NCI-H748 (cell line): Measurements from ENCODE around the gene HSD17B12.
A peak's percentile ranks its signal among the peaks of the same experiment; 100 is the strongest.
"Not testable (repeated sequence)": the region's sequence is repeated elsewhere in the genome, so short reads cannot be mapped to it uniquely, and the experiment has no call there.

Experiments
- DNase-seq: peaks from one replicate; lab custom pipeline; 2025; ENCODE audit not compliant: unreplicated experiment; lab: John Stamatoyannopoulos, UW

Gene HSD17B12

GRCh38 chr11:43738600-43739409 lies 58.3 kb downstream of the HSD17B12 start:
- peak; percentile 12 for DNase-seq

GRCh38 chr11:43746670-43747069 lies 66.1 kb downstream of the HSD17B12 start:
- no peak for DNase-seq

- DNase-seq, result no peak
Observed at GRCh38 chr11:43747130-43747802, 66.7 kb downstream of the HSD17B12 start.

GRCh38 chr11:43748095-43748494 lies 67.6 kb downstream of the HSD17B12 start:
- no peak for DNase-seq

GRCh38 chr11:43751726-43752125 lies 71.2 kb downstream of the HSD17B12 start:
- DNase-seq, result no peak

- DNase-seq, result no peak
Observed at GRCh38 chr11:43756575-43756974, 76.0 kb downstream of the HSD17B12 start.

- DNase-seq, result no peak
Observed at GRCh38 chr11:43758927-43759326, 78.4 kb downstream of the HSD17B12 start.

GRCh38 chr11:43760902-43761301 lies 80.4 kb downstream of the HSD17B12 start:
- no peak for DNase-seq

- no peak for DNase-seq
Observed at GRCh38 chr11:43765194-43765593, 84.7 kb downstream of the HSD17B12 start.

GRCh38 chr11:43768654-43769053 lies 88.1 kb downstream of the HSD17B12 start:
- DNase-seq, result not testable (repeated sequence)

GRCh38 chr11:43770173-43770572 lies 89.6 kb downstream of the HSD17B12 start:
- DNase-seq, result no peak

- no peak for DNase-seq
Observed at GRCh38 chr11:43772733-43773132, 92.2 kb downstream of the HSD17B12 start.

- no peak for DNase-seq
Observed at GRCh38 chr11:43774786-43775185, 94.2 kb downstream of the HSD17B12 start.

GRCh38 chr11:43779306-43779705 lies 98.8 kb downstream of the HSD17B12 start:
- DNase-seq, result no peak

GRCh38 chr11:43784301-43784700 lies 103.8 kb downstream of the HSD17B12 start:
- no peak for DNase-seq

GRCh38 chr11:43784866-43785265 lies 104.3 kb downstream of the HSD17B12 start:
- DNase-seq, result no peak

- DNase-seq, result no peak
Observed at GRCh38 chr11:43785318-43785717, 104.8 kb downstream of the HSD17B12 start.

GRCh38 chr11:43786016-43786415 lies 105.5 kb downstream of the HSD17B12 start:
- DNase-seq, result no peak

GRCh38 chr11:43787824-43788223 lies 107.3 kb downstream of the HSD17B12 start:
- DNase-seq, result no peak

- no peak for DNase-seq
Observed at GRCh38 chr11:43788421-43788820, 107.9 kb downstream of the HSD17B12 start.

- no peak for DNase-seq
Observed at GRCh38 chr11:43789700-43790443, 109.3 kb downstream of the HSD17B12 start.

GRCh38 chr11:43790444-43790794 lies 109.9 kb downstream of the HSD17B12 start:
- DNase-seq, result no peak
